Measurements from ENCODE around the gene RAB40B.
"Not testable (repeated sequence)": the region's sequence is repeated elsewhere in the genome, so short reads cannot be mapped to it uniquely, and the experiment has no call there.

Gene RAB40B, protein sequence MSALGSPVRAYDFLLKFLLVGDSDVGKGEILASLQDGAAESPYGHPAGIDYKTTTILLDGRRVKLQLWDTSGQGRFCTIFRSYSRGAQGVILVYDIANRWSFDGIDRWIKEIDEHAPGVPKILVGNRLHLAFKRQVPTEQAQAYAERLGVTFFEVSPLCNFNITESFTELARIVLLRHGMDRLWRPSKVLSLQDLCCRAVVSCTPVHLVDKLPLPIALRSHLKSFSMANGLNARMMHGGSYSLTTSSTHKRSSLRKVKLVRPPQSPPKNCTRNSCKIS

DNA sequence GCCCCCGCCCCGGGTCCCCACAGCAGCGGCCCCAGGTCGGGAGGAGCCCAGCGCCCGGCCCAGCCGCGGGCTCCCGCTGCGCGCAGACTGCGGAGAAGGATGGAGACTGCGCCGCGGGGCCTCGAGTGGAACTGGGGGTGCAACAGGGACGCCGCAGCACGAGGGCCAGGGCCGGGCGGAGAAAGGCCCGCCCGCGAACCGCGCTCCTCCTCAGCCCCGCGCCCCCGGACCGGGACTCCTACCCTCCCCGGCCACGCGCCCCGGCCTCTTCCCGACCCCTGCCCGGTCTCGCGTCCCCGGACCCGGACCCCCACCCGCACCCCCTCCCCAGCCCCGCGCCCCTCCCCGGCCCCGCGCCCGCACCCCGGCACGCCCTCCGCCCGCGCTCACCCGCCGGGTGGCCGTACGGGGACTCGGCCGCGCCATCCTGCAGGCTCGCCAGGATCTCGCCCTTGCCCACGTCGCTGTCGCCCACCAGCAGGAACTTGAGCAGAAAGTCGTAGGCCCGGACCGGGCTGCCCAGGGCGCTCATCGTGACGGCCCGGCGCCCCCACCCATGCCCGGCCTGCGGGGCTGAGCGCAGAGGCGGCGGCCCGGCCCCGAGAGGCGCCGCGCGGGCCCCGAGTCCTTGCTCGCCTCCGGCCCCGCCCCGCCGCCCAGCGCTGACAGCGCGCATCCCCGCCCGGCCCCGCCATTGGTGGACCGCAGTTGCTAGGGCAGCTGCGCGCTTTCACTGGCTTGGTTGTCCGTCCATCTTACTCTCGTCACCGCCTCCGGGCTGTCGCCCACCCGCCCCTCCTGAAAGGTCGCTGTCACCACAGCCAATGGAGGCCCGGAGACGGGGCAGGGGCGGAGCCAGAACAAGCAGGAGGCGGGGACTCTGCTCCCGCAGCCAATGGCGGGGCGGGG lies at the start of gene RAB40B:
Gene RAB40B, minus strand, starts transcription at position 634 of the 909 bp plus-strand sequence. Its CDS starts 102 bp downstream, at position 532.
- peak; percentile 99 for DNase-seq

- DNase-seq, result no peak
Measured at GRCh38 chr17:82745524-82745923, 47.0 kb upstream of the RAB40B start.

GRCh38 chr17:82744736-82745135 lies 46.2 kb upstream of the RAB40B start:
- DNase-seq, result not testable (repeated sequence)

DNA sequence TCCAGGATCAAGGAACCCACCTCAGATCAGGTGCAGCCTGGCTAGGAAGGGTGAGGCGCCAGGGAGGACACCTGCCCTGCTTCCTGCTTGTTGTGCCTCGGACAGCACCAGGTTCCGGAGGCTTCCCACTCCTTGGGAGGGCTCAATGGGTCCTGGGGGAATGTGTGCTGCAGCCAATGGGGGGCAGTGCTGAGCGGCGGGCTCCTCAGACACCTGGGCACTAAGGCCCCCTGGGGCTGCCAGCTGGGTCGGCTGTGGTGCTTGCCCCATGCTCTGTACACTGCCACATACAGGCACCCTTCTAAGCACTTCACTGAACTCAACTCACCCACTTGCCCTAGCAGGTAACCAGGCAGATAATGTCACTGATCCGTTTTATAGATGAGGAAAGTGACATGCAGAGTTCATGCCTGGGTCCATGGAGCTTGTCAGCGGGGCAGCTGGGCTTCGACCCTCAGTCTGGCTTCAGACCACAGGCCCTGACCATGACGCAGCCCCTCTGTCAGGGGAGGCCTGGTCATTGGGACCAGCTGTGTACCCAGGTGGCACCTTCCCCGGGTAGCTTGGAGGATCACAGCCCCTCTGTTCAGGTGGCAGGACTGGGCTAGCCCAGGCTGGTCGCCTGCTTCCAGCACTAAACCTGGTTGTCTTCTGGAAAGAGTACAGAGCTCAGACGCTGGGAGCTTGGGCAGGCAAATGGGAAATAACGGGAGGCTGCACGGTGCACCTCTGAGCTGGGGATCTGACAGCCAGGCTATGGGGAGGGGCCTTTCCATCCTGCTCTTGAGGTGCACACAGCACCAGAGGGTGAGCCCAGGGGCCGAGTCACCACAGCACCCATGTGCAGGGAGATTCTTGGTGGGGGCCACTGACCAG lies 45.1 kb upstream of the RAB40B start:
- DNase-seq, result no peak

DNA sequence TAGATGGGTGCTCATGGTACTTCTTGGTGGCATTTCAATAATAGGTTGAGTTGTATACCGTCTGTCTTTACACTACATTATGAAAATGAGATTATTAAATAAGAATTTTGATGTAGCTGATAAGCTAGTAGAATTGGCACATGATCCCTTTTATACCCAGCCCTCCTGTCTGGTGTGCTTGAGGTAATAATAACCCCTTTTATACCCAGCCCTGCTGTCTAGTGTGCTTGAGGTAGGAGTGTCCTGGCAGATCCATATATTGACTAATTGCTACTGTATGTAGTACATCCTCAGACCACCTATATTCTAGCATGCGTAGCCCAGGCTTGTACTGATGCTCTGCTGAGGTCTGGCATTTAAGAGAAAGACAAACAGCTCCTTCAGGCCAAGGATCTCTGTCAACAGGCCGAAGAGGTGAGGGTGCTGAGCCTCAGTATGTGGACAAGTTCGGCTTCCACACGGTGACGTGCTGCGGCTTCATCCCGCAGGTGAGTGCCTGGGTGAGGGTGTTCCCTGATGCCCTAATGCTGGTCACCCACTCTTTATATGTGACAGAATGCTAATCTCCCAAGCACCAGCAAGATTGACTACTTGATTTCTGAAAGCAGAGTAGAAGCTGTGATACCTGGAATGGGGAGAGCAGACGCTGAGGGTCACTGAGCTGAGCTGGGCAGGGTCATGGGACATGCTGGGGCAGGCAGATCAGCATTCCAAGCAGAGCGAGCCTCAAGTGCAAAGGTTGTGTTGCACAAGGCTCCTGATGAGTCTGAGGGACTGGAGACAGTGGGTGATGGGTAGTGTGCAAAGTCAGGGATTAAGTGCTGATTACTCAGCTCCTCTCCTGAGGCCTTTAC lies 42.6 kb upstream of the RAB40B start:
- no peak for DNase-seq

DNA sequence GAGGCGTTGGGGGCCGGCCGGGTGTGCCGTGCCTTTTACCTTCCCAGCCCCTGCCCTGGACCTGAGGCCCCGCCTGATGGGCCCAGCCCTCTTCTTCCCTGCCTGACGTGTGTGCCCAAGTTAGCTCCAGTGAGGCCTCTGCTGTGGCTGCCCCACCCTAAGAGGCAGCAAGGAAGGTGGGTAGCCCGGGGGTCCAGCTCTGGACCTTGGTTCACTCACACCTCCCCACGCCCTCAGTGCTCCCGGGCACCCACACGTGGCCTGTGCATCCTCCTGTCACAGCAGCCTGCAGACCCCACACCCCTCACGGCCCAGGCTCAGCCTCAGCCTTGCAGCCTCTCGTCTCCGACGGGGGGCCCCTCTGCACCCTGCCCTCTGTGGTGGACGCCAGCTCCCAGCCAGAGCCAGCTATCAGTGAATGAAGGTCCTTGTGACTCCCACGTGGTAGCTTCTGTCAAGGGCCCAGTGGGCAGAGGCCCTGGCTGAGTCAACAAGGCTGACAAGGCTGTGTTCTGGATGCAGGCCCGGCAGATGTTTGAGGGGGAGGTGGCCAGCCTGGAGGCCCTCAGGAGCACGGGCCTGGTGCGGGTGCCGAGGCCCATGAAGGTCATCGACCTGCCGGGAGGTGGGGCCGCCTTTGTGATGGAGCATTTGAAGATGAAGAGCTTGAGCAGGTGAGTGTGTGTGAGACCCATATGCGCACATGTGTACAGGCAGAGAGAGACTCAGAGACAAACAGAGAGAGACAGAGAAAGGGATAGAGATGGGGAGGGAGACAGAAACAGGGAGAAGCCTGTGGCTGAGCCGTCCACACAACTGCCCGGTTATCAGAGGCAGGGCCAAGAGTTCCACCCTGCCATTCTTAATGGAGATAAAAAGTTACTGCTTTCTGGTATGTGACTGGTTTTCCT lies 39.7 kb upstream of the RAB40B start:
- no peak for DNase-seq

DNA sequence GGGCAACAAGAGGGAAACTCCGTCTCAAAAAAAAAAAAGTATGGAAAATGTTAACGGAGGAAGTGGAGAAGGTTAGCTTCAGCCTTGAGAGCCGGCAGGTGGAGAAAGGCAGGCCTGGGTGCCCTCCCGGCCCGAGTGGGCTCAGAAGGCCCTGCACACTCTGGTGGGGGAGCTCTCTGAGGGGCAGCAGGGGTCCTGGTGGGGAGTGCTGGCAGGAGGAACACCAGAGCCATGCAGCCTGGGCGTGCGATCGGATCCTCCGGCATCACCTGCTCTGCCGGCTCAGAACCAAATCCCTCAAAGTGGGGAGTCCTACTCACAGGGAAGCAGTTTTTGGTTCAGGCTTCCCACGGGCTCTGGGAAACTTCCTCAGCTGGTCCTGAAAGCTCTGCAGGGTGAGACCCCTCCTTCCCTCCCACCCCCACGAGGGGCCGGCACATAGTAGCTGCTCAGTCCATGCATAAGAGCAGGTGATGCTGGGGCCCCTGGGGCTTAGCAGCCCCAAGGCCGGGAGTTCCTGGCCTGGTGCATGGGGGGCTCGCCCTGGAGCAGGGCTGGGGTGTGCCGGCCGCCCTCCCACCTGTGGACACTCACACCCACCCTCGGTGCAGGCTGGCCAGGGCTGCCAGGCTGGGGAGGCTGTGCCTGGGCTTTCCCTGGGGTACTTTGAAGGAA lies 38.1 kb upstream of the RAB40B start:
- DNase-seq, result no peak

GRCh38 chr17:82734987-82735866 lies 36.7 kb upstream of the RAB40B start, which contains the start of gene FN3K:
Gene FN3K, plus strand, starts transcription at chr17:82735615. Its CDS starts 22 bp downstream, at chr17:82735637.
- DNase-seq, result peak; percentile 53

DNA sequence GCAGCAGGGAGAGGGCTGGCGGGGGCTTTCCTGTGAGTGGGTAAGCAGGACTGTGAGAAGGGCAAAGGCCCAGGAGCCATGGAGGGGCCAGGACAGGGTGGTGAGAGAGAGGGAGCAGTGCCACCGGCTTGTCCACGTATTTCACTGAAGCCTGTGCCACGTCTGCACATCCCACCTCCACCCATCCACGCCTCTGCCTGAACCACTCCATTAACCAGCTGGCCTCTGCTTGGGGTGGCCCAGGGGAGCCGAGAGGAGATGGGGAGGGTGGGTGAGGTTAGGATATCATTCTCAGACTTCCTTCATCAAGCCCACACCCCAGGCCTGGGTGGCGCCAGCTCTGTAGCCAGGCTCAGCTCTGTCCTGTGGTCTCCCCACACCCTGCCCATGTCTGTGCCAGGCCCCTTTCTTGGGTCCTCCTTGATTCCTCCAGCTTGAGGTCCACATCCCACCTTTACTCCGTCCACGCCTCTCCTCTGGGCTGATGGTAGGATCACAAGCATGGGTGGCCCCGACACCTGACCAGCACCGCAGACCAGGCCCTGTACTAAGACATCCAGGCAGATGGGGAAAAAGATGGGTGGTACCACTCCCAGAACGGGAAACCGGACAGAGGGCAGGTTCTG lies 33.7 kb upstream of the RAB40B start:
- DNase-seq, result no peak

DNA sequence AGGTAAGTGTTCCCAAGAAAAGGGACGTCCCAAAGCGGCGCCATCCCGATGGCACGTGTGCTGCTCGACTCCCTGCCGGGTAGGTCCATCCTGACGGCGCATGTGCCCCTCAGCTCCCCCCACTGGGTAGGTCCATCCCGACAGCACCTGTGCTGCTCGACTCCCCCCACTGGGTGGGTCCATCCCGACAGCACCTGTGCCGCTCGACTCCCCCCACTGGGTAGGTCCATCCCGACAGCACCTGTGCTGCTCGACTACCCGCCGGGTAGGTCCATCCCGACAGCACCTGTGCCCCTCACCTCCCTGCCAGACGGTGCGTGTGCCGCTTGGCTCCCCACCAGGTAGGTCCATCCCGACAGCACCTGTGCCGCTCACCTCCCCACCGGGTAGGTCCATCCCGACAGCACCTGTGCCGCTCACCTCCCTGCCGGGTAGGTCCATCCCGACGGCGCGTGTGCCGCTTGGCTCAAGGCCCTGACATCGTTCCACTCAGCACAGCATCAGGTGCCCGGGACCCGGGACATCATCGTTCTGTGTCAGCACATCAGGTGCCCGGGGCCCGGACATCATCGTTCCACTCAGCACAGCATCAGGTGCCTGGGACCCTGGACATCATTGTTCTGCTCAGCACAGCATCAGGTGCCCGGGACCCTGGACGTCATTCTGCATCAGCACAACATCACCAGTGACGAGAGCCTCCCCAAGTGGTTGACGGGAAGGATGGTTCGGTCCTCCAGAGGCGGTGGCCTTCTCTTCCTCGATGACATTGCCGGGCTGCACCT lies 31.2 kb upstream of the RAB40B start:
- no peak for DNase-seq

DNA sequence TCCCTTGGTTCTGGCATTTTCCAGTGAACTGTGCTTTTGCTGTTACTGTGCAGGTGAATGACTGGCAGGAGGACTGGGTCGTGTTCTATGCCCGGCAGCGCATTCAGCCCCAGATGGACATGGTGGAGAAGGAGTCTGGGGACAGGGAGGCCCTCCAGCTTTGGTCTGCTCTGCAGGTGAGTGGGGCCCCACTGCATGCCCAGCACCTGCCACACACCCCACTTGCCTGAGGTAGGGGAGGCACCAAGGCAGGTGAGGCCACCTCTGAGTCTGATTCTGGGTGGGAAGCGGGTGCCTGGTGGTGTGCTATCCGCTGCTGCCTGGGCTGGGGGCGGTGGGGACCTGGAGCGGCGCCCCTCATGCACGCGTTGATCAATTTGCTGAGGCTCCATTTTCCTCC lies 27.9 kb upstream of the RAB40B start:
- DNase-seq, result no peak

GRCh38 chr17:82723169-82723807 lies 24.8 kb upstream of the RAB40B start:
- DNase-seq, result no peak

DNA sequence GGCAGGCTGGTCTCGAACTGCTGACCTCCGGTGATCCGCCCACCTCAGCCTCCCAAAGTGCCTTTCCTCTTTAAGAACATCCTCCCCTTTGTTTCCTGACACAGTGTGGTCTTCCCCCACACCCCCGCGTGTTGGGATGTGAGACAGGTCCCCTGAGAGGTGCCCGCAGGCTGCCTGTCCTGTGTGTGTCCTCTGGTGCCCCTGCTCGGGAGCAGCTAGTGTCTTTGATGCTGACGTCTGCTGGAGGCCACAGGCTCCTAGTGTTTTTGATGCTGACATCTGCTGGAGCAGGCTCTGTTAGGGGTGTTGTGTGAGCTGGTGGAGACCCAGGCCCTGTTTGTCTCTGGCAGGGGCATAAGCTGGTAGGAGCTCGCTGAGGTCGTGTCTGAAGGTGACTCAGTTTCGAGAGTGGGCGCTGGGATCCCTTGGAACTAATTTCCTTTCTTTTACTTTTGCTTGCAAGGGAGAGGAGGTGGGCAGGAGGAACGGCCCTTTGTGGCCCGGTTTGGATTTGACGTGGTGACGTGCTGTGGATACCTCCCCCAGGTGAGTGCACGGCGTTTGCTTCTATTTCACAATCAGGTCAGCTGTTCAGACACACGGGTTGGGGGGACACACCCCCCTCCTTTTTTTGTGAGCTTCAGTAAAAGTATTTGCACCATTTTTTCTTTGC lies 24.0 kb upstream of the RAB40B start:
- DNase-seq, result no peak

DNA sequence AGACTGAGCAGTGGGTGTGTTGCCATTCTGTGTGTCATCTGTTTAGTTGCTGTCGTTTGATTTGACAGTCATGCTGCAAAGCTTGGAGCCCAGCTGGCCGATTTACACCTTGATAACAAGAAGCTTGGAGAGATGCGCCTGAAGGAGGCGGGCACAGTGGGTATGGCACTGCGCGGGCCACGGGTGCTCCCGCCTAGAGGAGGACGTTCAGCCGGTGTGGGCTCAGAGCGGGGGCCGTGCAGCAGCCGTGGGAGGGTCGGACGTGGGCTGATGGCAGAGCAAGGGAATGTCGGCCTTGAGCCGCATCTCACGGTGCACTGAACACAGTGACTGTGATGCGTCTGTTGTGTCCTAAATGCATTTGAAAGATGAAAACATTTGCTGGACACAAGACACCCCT lies 21.7 kb upstream of the RAB40B start:
- no peak for DNase-seq

GRCh38 chr17:82718986-82719685 lies 20.6 kb upstream of the RAB40B start:
- no peak for DNase-seq
